Sigmoid colon (tissue), 7 donors: ENCODE results near the gene VPS72. TPM values are rescaled to one million over a fixed set of nuclear protein-coding genes. Genes with fewer than 3 reads are reported as not detected.
A peak's percentile ranks its signal among the peaks of the same experiment; 100 is the strongest.

Source experiments
- DNase-seq: peaks from one replicate; pipeline ENCODE4 v3.0.0-alpha.2; 2019
- H3K27ac ChIP-seq, 4 donors: fragments of 200-600 bp; sonication (generic); one replicate each; pipeline ENCODE4 v1.5.1; 2016 to 2019; ENCODE audit warnings: mild to moderate bottlenecking in 1 of 4
- H3K27me3 ChIP-seq, 3 donors: fragments of 200-600 bp; sonication (generic); one replicate each; pipeline ENCODE4 v1.5.1; 2019; ENCODE audit warnings: mild to moderate bottlenecking in 1 of 3
- H3K36me3 ChIP-seq, 4 donors: fragments of 200-600 bp; sonication (generic); one replicate each; pipeline ENCODE4 v1.5.1; 2016 to 2019
- H3K4me1 ChIP-seq, 4 donors: fragments of 200-600 bp; sonication (generic); one replicate each; pipeline ENCODE4 v1.5.1; 2017 to 2019
- H3K4me3 ChIP-seq, 4 donors: fragments of 200-600 bp; sonication (generic); one replicate each; pipeline ENCODE4 v1.5.1; 2017 to 2019; ENCODE audit warnings: mild to moderate bottlenecking in 2 of 4, moderate library complexity in 1 of 4
- H3K9me3 ChIP-seq, 4 donors: fragments of 200-600 bp in 3 of 4; sonication (generic) in 3 of 4; one replicate each; pipeline versions ENCODE4 v1.5.1 to v1.6.1; 2013 to 2019
- EP300 ChIP-seq, 4 donors: sonication (generic); formaldehyde crosslinking; IDR thresholded peaks; one replicate each; pipeline ENCODE4 v1.6.1; 2017; ENCODE audit warnings: antibody characterized with exemption in 4 of 4
- POLR2A ChIP-seq, 2 donors: fragments of 450-650 bp; IDR thresholded peaks; one replicate each; pipeline ENCODE4 v1.6.1; 2016; ENCODE audit warnings: antibody characterized with exemption in 2 of 2, mild to moderate bottlenecking in 2 of 2, moderate library complexity in 2 of 2
- POLR2AphosphoS5 ChIP-seq, 4 donors: sonication (generic); formaldehyde crosslinking; IDR thresholded peaks; one replicate each; pipeline ENCODE4 v1.6.1; 2017; ENCODE audit warnings: antibody characterized with exemption in 4 of 4
- WGBS, 2 donors: extraction: QIAGEN DNeasy Blood & Tissue Kit; methylation state at CpG; one replicate each; pipeline ENCODE4 v1.1.7; 2013; 5-methylcytosine and 5-hydroxymethylcytosine counted together
- intact Hi-C: fragments of 100-400 bp; cut with DNase I; formaldehyde crosslinking; loops from one replicate; pipeline ENCODE4 v1.15.1; 2023
- polyA plus RNA-seq, 3 donors: library from polyadenylated mRNA; stranded (reverse); fragments of 200-250 nt; gene quantifications; one replicate each; pipeline ENCODE4 v1.2.3, GENCODE V29; 2013
- total RNA-seq, 4 donors: library from RNA; depleted of rRNA; stranded (reverse); fragments of >200 nt; gene quantifications; one replicate each; pipeline ENCODE4 v1.1.0, GENCODE V29; 2016
- TF ChIP-seq, protein P1 (sequence below), 4 experiments: fragments of 450-650 bp in 3 of 4; fragments of 200-600 bp in 1 of 4; IDR thresholded peaks; one replicate each; pipeline ENCODE4 v1.5.1; 2016 to 2019; ENCODE audit warnings: antibody characterized with exemption in 4 of 4, mild to moderate bottlenecking in 3 of 4, moderate library complexity in 2 of 4
- donor health status: healthy with polysubstance abuse.
- donor health status: Bipolar disorder and iron deficiency.
- donor health status: healthy.

VPS72 gene
- total and polyA plus RNA-seq, 7 donors = 24.0 to 49.7 (median 36.2) TPM

- intact Hi-C loops = no loop called here
- Histone ChIP-seq H3K36me3 (peaks cover 11 to 77% (median 63%) of the 10 kb centered on the region in 4 donors), H3K4me3 (no peak overlapping the region), H3K27ac (peak overlapping the region in 1 of 4 donors; percentile 69), H3K4me1 (no peaks in the 10 kb centered on the region), H3K27me3 (no peaks in the 10 kb centered on the region), H3K9me3 (no peaks in the 10 kb centered on the region)
- no peak for DNase-seq
- no peak for TF ChIP-seq POLR2A (IDR thresholded peaks at IDR 0.05)
- no peak for TF ChIP-seq POLR2AphosphoS5 (IDR thresholded peaks at IDR 0.05)
- TF ChIP-seq, protein P1, sequence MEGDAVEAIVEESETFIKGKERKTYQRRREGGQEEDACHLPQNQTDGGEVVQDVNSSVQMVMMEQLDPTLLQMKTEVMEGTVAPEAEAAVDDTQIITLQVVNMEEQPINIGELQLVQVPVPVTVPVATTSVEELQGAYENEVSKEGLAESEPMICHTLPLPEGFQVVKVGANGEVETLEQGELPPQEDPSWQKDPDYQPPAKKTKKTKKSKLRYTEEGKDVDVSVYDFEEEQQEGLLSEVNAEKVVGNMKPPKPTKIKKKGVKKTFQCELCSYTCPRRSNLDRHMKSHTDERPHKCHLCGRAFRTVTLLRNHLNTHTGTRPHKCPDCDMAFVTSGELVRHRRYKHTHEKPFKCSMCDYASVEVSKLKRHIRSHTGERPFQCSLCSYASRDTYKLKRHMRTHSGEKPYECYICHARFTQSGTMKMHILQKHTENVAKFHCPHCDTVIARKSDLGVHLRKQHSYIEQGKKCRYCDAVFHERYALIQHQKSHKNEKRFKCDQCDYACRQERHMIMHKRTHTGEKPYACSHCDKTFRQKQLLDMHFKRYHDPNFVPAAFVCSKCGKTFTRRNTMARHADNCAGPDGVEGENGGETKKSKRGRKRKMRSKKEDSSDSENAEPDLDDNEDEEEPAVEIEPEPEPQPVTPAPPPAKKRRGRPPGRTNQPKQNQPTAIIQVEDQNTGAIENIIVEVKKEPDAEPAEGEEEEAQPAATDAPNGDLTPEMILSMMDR (IDR thresholded peaks at IDR 0.05) = no peak
- no peak for TF ChIP-seq EP300 (IDR thresholded peaks at IDR 0.05)
- WGBS, 2 donors = 95 to 96% methylated on average over 17 of the region's 17 CpGs
Observed at GRCh38 chr1:151176514-151177045, 13.4 kb downstream of the VPS72 start.

GRCh38 chr1:151175863-151176262 lies 14.1 kb downstream of the VPS72 start, which contains the start of gene TMOD4:
Gene TMOD4, minus strand, starts transcription at chr1:151175981. Its CDS starts 1,106 bp downstream, at chr1:151174875.
- TF ChIP-seq, protein P1 (IDR thresholded peaks at IDR 0.05) = peak in 2 of 4 experiments; percentile 15 to 24
- no peak for TF ChIP-seq POLR2AphosphoS5 (IDR thresholded peaks at IDR 0.05)
- Histone ChIP-seq H3K4me3 (no peak within 1 kb of the TSS), H3K9me3 (no peaks in the 10 kb centered on the region), H3K36me3 (peaks cover 6 to 73% (median 59%) of the 10 kb centered on the region in 4 donors), H3K4me1 (no peaks in the 10 kb centered on the region), H3K27ac (peak within 1 kb of the TSS in 1 of 4 donors; percentile 69), H3K27me3 (no peaks in the 10 kb centered on the region)
- DNase-seq = no peak
- intact Hi-C loops = no loop called here
- 66 to 73% methylated on average over 4 of the region's 4 CpGs for WGBS, 2 donors

DNA sequence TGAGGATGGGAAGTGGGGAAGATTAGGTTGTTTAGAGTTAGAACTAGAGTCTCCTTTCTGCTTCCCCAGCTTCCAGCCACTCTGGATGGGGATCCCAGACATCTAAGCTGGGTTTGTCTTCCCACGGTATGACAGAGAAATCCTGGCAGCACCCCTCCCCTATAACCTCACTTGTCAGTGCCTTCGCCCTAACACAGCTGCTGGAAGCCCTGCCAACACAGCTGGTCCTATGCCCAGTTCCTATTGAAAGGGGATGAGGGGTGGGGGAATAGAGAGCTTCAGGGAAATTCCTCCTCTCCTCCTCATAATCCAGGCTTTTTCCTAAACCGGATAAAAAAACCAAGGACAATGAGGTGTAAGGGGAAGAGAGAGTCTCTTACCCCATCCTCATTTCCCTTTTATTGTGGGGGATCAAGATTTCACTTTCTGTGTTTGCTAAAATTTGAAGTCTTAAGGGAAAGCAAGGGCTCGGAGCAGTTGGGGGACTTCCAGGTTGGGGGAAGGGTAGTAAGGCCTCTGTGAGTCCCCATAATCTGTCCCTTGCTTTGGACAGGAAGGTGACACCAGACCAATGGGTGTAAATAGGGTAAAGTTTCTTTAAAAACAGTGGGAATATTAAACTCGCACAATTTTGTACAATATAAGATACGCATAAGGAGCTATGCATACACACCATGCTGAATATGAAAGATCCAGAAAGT lies 14.8 kb downstream of the VPS72 start:
- H3K36me3 ChIP-seq = peaks cover 6 to 73% (median 58%) of the 10 kb centered on the region in 4 donors
- H3K4me3 ChIP-seq = no peak overlapping the region
- H3K4me1 ChIP-seq = no peaks in the 10 kb centered on the region
- 75 to 78% methylated on average over 6 of the region's 6 CpGs for WGBS, 2 donors
- H3K27ac ChIP-seq = peak overlapping the region in 1 of 4 donors; percentile 69
- TF ChIP-seq, protein P1 (IDR thresholded peaks at IDR 0.05) = no peak
- TF ChIP-seq POLR2AphosphoS5 (IDR thresholded peaks at IDR 0.05) (no peak), EP300 (IDR thresholded peaks at IDR 0.05) (no peak)
- no peaks in the 10 kb centered on the region for H3K27me3 ChIP-seq
- no peak for DNase-seq
- H3K9me3 ChIP-seq = no peaks in the 10 kb centered on the region
- intact Hi-C loops = no loop called here

- no peak for DNase-seq
- no peaks in the 10 kb centered on the region for H3K27me3 ChIP-seq
- H3K4me1 ChIP-seq = peaks cover 0 to 13% (median 10%) of the 10 kb centered on the region in 4 donors
- TF ChIP-seq POLR2AphosphoS5 (IDR thresholded peaks at IDR 0.05) (no peak), POLR2A (IDR thresholded peaks at IDR 0.05) (no peak), EP300 (IDR thresholded peaks at IDR 0.05) (no peak)
- TF ChIP-seq, protein P1 (IDR thresholded peaks at IDR 0.05) = no peak
- H3K27ac ChIP-seq = no peak overlapping the region
- H3K36me3 ChIP-seq = peaks cover under 1 to 65% (median 28%) of the 10 kb centered on the region in 4 donors
- H3K4me3 ChIP-seq = no peak overlapping the region
- no peaks in the 10 kb centered on the region for H3K9me3 ChIP-seq
- WGBS, 2 donors = 91 to 96% methylated on average over 5 of the region's 5 CpGs
- intact Hi-C loops = no loop called here
Observed at GRCh38 chr1:151171190-151171589, 18.8 kb downstream of the VPS72 start.
